Endothelial cell of umbilical vein (primary cell): ENCODE data around the gene LMCD1.

Source experiments
- CTCF ChIP-seq, 2 donors: IDR thresholded peaks; 1 replicate in 1 of 2; 2 replicates in 1 of 2; pipeline ENCODE4 v1.5.1; 2011; ENCODE audit warnings: low read length in 2 of 2, mild to moderate bottlenecking in 2 of 2, moderate library complexity in 2 of 2, control low read depth in 1 of 2, inconsistent platforms in 1 of 2, low read depth in 1 of 2; ENCODE audit not compliant: insufficient read depth in 1 of 2; ENCODE audit errors: extremely low read depth in 1 of 2
- EZH2 ChIP-seq: IDR thresholded peaks from 2 replicates; pipeline ENCODE4 v1.6.1; 2012; ENCODE audit warnings: borderline replicate concordance, low read depth, mild to moderate bottlenecking, moderate library complexity, low read length, inconsistent platforms; ENCODE audit not compliant: severe bottlenecking
- FOS ChIP-seq: IDR thresholded peaks from 2 replicates; pipeline ENCODE4 v1.6.1; 2011; ENCODE audit warnings: mild to moderate bottlenecking, low read length, moderate library complexity, borderline replicate concordance; ENCODE audit not compliant: insufficient read depth
- GATA2 ChIP-seq: IDR thresholded peaks from 2 replicates; pipeline ENCODE4 v1.7.0; 2011; ENCODE audit warnings: low read depth, mild to moderate bottlenecking, moderate library complexity, mixed read lengths, low read length; ENCODE audit not compliant: insufficient read length, insufficient read depth
- JUN ChIP-seq: IDR thresholded peaks from 2 replicates; pipeline ENCODE4 v1.6.1; 2011; ENCODE audit warnings: borderline replicate concordance, low read depth; ENCODE audit not compliant: insufficient read length, insufficient read depth
- MAX ChIP-seq: IDR thresholded peaks from 2 replicates; pipeline ENCODE4 v1.6.1; 2011; ENCODE audit not compliant: insufficient read depth, insufficient read length
- MYC ChIP-seq: IDR thresholded peaks from one replicate; pipeline ENCODE4 v1.6.1; 2011; ENCODE audit warnings: mild to moderate bottlenecking, low read depth, low read length
- POLR2A ChIP-seq: IDR thresholded peaks from 2 replicates; pipeline ENCODE4 v1.6.1; 2012; ENCODE audit warnings: low read depth, mild to moderate bottlenecking, control low read depth, low read length
- POLR2AphosphoS5 ChIP-seq: IDR thresholded peaks from 2 replicates; pipeline ENCODE4 v1.6.1; 2012; ENCODE audit warnings: low read depth, mild to moderate bottlenecking, control low read depth, low read length, moderate library complexity; ENCODE audit not compliant: insufficient read depth

- TF ChIP-seq POLR2A (no peak), CTCF (IDR thresholded peaks at IDR 0.05; ENCODE audit: extremely low read depth in 1 of 2, insufficient read depth in 1 of 2, low read depth in 1 of 2, low read length in 2 of 2) (no peak), FOS (no peak), JUN (no peak), MAX (no peak), POLR2AphosphoS5 (no peak), EZH2 (no peak), GATA2 (no peak), MYC (no peak)
Measured at GRCh38 chr3:8538223-8538622, 36.6 kb downstream of the LMCD1 start.
